NCI-H510A treated with DMSO at 0.1 percent for 48 hours (cell line): ENCODE data around the gene SPATA33.

Source experiments
- DNase-seq: peaks from one replicate; lab custom pipeline; 2025; lab: John Stamatoyannopoulos, UW

Gene SPATA33

DNA sequence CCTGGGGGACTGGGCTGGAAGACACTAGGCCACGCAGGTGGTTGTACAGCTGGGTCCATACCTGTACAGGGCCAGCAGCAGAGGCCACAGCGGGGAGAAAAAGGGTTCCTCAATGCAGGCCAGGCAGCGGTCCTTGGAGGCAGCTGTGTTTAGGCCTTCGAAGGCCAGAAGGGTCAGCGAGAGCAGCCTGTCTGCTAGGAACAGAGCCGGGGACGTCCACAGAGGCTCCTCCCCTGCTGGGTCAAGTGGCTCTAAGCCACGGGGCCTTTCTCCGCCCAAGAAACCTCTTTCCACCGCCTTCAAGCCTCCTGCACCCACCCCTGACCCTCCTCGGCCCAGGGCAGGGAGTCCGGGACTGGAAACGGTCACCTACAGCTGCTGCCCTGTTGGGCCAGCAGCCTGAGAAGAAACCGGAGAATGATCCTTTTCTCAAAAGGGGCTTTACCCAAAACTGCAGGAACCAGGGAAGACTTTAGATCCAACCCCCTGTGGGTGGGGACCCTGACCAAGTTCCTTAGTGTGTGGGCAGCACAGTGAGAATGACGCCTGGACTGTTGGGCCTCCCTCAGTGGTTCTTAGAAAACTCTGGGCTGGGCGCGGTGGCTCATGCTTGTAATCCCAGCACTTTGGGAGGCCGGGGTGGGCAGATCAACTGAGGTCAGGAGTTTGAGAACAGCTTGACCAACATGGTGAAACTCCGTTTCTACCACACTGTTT is 52.2 kb downstream of the SPATA33 start:
- DNase-seq: no peak

DNA sequence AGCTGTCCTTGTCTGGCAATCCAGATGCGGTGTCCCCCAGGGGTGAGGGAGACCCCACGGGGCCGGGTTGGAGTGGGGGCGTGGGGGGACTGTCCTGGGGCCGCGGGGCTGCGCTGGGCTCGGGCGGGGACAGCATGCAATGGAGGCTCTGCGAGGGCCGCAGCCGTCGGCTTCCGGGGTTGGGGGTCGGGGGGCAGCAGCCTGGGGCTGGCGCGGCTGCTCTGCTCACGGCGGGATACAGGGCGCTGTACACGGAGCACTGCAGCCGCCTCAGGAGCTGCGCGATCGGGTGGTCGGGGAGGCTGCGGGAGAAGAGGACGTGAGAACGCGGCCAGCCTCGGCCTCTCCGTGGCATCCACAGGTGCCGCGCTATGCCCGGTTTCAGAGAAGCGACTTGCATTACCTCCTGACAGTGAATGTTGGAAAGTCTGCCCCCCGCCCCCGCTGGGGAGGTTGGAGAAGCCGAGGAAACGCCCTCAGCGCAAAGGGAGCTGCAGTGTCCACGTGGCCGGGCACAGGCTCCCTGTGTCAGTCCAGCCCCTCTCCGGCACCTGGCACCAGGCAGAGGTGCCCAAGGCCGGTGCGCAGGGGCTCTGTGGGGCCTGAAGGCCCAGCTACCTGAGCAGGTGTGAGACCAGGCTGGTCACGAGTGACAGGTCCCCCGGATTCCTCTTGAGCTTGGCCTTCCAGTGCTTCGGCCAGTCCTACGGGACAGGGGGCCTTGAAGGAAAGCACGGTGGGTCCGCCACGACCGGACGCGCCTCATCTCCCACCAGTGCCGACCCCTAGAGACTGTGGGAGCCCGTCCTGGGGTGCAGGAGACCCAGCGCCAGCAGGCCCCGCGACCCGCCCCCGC is 53.3 kb downstream of the SPATA33 start:
- DNase-seq: no peak

DNA sequence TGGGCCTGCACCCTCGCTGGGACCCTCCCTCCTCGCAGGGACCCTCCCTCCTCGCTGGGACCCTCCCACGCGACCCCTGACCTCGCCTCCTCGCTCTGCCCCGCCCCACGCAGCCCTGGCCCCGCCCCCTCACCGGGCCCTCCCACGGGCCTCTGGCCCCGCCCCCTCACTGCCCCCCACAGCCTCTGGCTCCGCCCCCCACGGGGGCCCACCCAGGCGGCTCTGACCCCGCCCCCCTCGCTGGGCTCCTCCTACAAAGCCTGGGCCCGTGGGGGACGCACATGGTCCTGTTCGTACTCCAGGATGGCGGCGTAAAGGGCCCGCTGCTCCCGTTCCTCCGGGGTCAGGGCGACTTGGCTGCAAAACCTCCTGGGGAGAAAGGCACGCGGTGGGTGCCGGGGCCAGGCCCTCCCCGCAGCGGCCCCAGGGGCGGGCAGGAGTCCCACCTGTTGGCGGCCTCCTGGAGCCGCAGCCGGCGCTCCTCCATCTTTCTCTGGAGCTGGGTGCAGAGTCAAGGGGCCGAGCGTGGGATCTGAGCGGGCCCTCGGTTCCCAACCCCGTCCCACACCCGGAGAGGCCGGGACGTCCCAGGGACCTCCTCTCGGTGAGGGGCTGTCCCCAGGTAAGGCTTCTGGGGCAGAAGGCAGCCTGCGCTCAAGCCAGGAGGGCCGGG is 54.1 kb downstream of the SPATA33 start:
- no peak for DNase-seq

DNA sequence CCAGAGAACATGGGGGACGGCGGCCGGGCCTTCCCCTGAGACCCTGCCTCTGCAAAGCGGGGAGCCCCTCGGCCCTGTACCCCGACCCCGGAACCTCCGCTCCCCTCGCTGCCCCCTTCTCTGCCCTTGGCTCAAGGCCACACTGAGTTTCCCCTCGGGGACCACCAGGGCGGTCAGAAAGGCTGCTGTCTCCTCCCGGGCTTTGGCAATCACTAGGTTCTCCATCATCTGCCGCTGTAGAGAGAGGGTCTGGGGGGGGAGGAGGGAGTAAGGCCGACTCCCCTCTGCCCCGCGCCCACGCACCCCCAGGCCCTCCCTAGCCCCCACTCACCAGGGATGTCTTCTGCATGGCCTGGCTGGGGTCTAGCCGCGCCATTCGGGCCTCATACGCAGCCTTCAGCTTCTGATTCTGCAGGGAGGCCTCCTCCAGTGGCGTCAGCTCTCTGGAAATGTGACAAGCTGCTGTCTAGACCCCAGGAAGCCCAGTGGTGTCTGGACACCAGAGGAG is 54.7 kb downstream of the SPATA33 start:
- DNase-seq: no peak

DNA sequence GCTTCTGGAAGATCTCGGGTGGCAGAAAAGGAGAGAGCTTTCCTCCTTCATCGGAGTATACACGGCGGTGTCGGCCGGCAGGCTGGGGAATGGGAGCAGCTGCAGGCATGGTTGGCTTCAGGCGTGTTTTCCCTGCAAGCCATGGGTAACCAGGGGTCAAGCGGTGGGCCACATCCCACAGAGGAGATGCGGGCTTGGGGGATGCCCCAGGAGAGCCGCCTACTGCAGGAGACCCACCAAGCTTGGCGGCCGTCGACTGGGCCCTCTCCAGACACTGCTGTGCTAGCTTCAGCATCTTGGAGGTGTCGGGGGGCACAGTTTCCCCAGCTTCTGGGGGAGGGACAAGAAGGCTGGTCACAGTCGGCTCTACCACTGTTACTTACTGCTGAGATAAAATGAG is 58.9 kb downstream of the SPATA33 start:
- DNase-seq: no peak

DNA sequence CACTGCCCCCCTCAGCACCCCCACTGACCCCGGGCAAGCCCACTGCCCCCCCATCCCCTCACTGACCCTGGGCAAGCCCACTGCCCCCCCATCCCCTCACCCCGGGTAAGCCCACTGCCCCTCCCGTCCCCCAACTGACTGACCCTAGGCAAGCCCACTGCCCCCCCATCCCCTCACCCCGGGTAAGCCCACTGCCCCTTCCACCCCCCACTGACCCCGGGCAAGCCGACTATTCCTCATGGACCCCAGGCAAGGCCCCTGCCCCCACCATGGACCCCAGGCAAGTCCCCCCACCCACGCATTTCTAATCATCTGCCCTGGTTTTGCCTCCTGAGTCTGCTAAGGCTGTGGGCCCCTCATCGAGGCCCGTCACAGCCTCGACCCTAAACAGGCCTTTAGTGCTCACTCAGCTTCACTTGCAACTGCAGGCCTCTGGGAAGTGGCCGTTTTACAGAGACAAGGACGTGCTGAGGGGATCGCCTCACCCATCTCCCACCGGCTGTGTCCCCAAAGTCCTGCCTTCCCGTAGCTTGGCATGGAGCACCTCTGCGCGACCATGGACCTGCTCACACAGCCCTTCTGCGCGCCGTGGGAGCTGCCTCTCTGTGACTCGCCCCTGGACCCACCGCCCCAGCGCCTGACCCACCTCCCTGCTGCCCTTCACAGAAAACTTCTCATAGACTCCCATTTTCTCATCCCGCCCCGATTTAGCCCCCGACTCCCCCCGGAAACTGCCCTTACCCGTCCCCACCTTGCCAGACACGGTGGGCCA is 59.5 kb downstream of the SPATA33 start:
- DNase-seq: no peak

DNA sequence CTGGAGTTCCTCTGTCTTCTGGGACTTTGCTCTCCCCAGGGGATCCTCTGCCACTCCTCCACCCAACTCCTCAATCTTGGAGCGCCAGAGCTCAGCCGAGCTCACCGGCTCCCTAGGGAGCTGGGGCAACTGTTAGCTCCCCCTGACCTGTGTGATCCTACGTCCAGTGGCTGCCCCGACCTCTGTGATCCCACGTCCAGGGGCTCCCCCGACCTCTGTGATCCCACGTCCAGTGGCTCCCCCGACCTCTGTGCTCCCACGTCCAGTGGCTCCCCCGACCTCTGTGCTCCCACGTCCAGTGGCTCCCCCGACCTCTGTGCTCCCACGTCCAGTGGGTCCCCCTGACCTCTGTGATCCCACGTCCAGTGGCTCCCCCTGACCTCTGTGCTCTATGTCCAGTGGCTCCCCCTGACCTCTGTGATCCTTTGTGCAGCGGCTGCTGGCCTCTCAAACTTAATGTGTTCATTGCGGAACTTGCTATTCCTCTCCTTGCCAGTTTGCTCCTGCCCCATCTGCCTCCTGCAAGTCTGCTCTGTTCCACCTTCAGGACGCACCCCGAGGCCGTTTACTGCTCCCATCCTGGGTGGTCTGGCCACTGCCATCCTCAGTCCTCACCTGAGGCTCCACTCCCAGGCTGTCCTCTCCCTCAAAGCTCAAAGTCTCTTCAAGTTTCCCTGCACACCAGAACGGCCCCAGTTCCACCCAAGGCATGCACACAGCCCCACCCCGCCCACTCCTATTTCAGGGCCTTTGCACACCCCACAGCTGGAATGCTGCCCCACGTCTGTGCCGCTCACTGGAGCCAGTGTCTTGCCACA is 60.3 kb downstream of the SPATA33 start:
- no peak for DNase-seq
